T-cell (primary cell): ENCODE measurements around the gene PPM1A. TPM values are rescaled to one million over a fixed set of nuclear protein-coding genes. Genes with fewer than 3 reads are reported as not detected.

Experiments
- ATAC-seq, 4 experiments: fragments of 200-7000 bp in 3 of 4; fragments of 150-1000 bp in 1 of 4; cut with Tn5 transposase; replicated peaks in 1 of 4; 1 replicate in 3 of 4; 2 replicates in 1 of 4; pipeline ENCODE4 v1.10.0; 2021; ENCODE audit warnings: moderate library complexity in 3 of 4, mild to moderate bottlenecking in 2 of 4, moderate number of reproducible peaks in 1 of 4
- CTCF ChIA-PET, 2 donors: fragments of 300-600 bp; sonication (Branson Sonifier 250); formaldehyde crosslinking; loops; one replicate each; lab custom pipeline; 2022; ENCODE audit warnings: antibody characterized with exemption in 2 of 2; lab: Charles Lee
- POLR2A ChIA-PET, 2 donors: fragments of 300-600 bp; sonication (Branson Sonifier 250); formaldehyde crosslinking; loops; one replicate each; lab custom pipeline; 2022; ENCODE audit warnings: antibody characterized with exemption in 2 of 2; lab: Charles Lee
- DNase-seq, 35 experiments: peaks; one replicate each; pipeline versions ENCODE4 v3.0.0 to v3.0.0-alpha.2; 2013 to 2023
- H3K27ac ChIP-seq: one replicate; pipeline ENCODE4 v1.5.1; 2013; ENCODE audit warnings: low read length
- H3K27me3 ChIP-seq, 2 experiments: replicated peaks in 1 of 2; 1 replicate in 1 of 2; 2 replicates in 1 of 2; pipeline versions ENCODE4 v1.6.1 to v1.7.0; 2013; ENCODE audit warnings: low read length in 1 of 2, mixed read lengths in 1 of 2; ENCODE audit not compliant: control insufficient read depth in 2 of 2, insufficient read depth in 2 of 2; ENCODE audit errors: extremely low read depth in 1 of 2
- H3K36me3 ChIP-seq, 2 donors: 1 replicate in 1 of 2; 2 replicates in 1 of 2; pipeline versions ENCODE4 v1.6.1 to v1.7.0; 2013; ENCODE audit warnings: low read length in 1 of 2; ENCODE audit not compliant: control insufficient read depth in 2 of 2, insufficient read depth in 1 of 2; ENCODE audit errors: extremely low read depth in 1 of 2
- H3K4me1 ChIP-seq, 2 experiments: 1 replicate in 1 of 2; 2 replicates in 1 of 2; pipeline versions ENCODE4 v1.6.1 to v1.7.0; 2013; ENCODE audit warnings: low read length in 2 of 2, mixed read lengths in 1 of 2; ENCODE audit not compliant: insufficient read depth in 2 of 2, control insufficient read depth in 1 of 2; ENCODE audit errors: extremely low read depth in 1 of 2
- H3K4me3 ChIP-seq, 2 donors: 1 replicate in 1 of 2; 2 replicates in 1 of 2; pipeline versions ENCODE4 v1.5.1 to v1.7.0; 2013; ENCODE audit warnings: mild to moderate bottlenecking in 2 of 2, low read length in 1 of 2, moderate library complexity in 1 of 2; ENCODE audit not compliant: control insufficient read depth in 1 of 2; ENCODE audit errors: extremely low read depth in 1 of 2
- H3K9me3 ChIP-seq: 2 replicates; pipeline ENCODE4 v1.7.0; 2013
- H3K27ac Mint-ChIP-seq, 2 donors: one replicate each; pipeline ENCODE4 v1.8.0; 2020 to 2021; ENCODE audit warnings: mild to moderate bottlenecking in 2 of 2, mixed read lengths in 2 of 2
- H3K27me3 Mint-ChIP-seq, 2 donors: one replicate each; pipeline ENCODE4 v1.8.0; 2021 to 2022; ENCODE audit warnings: mixed read lengths in 2 of 2
- H3K36me3 Mint-ChIP-seq: one replicate; pipeline ENCODE4 v1.8.0; 2021; ENCODE audit warnings: mixed read lengths
- H3K4me1 Mint-ChIP-seq, 3 donors: one replicate each; pipeline ENCODE4 v1.8.0; 2020 to 2022; ENCODE audit warnings: mixed read lengths in 3 of 3, mild to moderate bottlenecking in 1 of 3
- H3K4me3 Mint-ChIP-seq, 3 donors: one replicate each; pipeline ENCODE4 v1.8.0; 2020 to 2022; ENCODE audit warnings: mild to moderate bottlenecking in 3 of 3, mixed read lengths in 3 of 3, moderate library complexity in 3 of 3
- H3K9me3 Mint-ChIP-seq, 3 donors: one replicate each; pipeline ENCODE4 v1.8.0; 2020 to 2022; ENCODE audit warnings: mixed read lengths in 3 of 3
- WGBS: methylation state at CpG from one replicate; pipeline ENCODE4 v1.1.5; 2013; ENCODE audit warnings: missing lambda C conversion rate; ENCODE audit not compliant: insufficient coverage; 5-methylcytosine and 5-hydroxymethylcytosine counted together
- total RNA-seq, 35 experiments: library from RNA in 6 of 35; stranded (reverse) in 6 of 35; fragments of 120-200 nt in 1 of 35; gene quantifications; one replicate each; pipeline versions ENCODE4 v1.2.1 to v1.2.4 and lab custom pipeline; 2013 to 2026

Gene PPM1A
- total RNA-seq, 5 donors from 2014 or later (not counting 1 experiment from before 2014, with no cell fraction given) = 42.8 to 71.6 (median 46.1) TPM

DNA sequence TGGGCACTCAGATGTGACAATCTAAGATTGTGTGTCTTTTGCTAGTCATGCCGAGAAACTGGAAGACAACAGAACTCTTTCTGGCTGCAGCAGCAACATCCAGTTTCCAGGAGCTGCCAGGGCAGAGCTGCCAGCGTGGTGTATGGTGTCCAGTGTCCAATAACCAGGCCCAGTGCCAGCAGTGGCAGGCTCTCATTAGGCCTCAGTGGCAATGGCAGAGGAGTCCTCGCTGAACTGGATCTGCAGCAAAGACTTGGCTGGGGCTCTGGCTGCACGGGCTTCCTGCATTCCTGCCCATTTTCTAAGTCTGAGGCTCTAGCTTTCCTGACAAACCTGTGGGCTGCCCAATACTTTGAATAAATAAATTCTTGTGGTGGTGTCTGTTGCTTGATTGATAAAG, 26.2 kb upstream of the PPM1A start:
- no peaks in the 10 kb centered on the region for H3K9me3 ChIP-seq
- H3K36me3 ChIP-seq = no peaks in the 10 kb centered on the region
- Mint-ChIP-seq H3K4me1 (peaks cover 0 to 2% (median 0%) of the 10 kb centered on the region in 3 donors), H3K27me3 (no peaks in the 10 kb centered on the region), H3K27ac (no peak overlapping the region), H3K4me3 (no peak overlapping the region), H3K36me3 (no peaks in the 10 kb centered on the region), H3K9me3 (no peaks in the 10 kb centered on the region)
- POLR2A ChIA-PET = no interaction called here
- 87% methylated on average over 4 of the region's 4 CpGs for WGBS
- no peak for DNase-seq
- CTCF ChIA-PET = interaction anchor here in 1 of 2 donors (1.3 kb wide), 1 partner anchor 38 kb away, joined by 3 read pairs; no protein-coding TSS in a partner anchor
- H3K4me3 ChIP-seq = no peak overlapping the region
- ATAC-seq = no peak
- H3K27me3 ChIP-seq = no peaks in the 10 kb centered on the region
- no peaks in the 10 kb centered on the region for H3K4me1 ChIP-seq
- H3K27ac ChIP-seq = no peak overlapping the region

DNA sequence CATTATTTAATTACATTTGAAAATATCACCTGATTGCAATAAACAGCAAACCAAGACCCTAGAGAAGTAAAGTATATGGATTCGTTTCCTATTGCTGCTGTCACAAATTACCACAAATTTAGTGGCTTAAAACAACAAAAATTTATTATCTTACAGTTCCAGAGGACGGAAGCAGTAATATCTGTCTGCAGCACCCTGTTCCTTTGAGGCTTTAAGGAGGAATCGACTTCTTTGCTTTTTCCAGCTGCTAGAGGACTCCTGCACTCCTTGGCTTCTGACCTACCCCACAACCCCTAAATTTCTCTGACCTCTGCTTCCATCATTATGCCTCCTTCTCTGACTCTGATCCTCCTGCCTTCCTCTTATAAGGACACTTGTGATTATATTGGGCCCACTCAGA, 23.8 kb upstream of the PPM1A start:
- ChIA-PET POLR2A (no interaction called here), CTCF (interaction anchor here in 1 of 2 donors (0.9 kb wide), 1 partner anchor 22 kb away, joined by 6 read pairs; no protein-coding TSS in a partner anchor)
- no peak overlapping the region for H3K27ac ChIP-seq
- Mint-ChIP-seq H3K27ac (no peak overlapping the region), H3K4me3 (no peak overlapping the region), H3K9me3 (no peaks in the 10 kb centered on the region), H3K36me3 (no peaks in the 10 kb centered on the region), H3K4me1 (peaks cover 0 to under 1% (median 0%) of the 10 kb centered on the region in 3 donors), H3K27me3 (no peaks in the 10 kb centered on the region)
- no peaks in the 10 kb centered on the region for H3K27me3 ChIP-seq
- H3K4me1 ChIP-seq = no peaks in the 10 kb centered on the region
- no peak for ATAC-seq
- no peaks in the 10 kb centered on the region for H3K9me3 ChIP-seq
- DNase-seq = no peak
- H3K36me3 ChIP-seq = no peaks in the 10 kb centered on the region
- WGBS = no CpG with 5 or more reads among the region's 3 CpGs
- H3K4me3 ChIP-seq = no peak overlapping the region

DNA sequence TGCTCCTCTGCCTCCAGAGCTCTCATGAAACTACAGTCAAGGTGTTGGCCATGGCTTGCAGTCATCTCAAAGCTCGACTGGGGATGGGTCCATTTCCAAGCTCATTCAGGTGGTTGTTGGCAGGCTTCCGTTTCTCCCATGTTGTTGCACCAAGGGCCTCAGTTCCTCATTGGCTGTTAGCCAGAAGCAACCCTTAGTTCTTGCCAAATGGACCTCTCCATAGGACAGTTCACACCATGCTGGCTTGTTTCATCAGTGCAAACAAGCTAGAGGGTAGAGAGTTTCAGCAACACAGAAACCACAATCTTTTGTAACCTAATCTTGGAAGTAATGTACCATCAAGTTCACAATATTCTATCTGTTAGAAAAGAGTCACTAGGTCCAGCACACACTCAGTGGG, 22.7 kb upstream of the PPM1A start:
- no peak for DNase-seq
- Mint-ChIP-seq H3K4me1 (no peaks in the 10 kb centered on the region), H3K4me3 (no peak overlapping the region), H3K27me3 (peaks cover 0 to 5% of the 10 kb centered on the region in 2 donors), H3K36me3 (no peaks in the 10 kb centered on the region), H3K27ac (no peak overlapping the region), H3K9me3 (peaks cover 2 to 8% (median 7%) of the 10 kb centered on the region in 3 donors)
- Histone ChIP-seq H3K36me3 (no peaks in the 10 kb centered on the region), H3K27ac (no peak overlapping the region), H3K4me1 (no peaks in the 10 kb centered on the region), H3K4me3 (no peak overlapping the region), H3K27me3 (no peaks in the 10 kb centered on the region), H3K9me3 (no peaks in the 10 kb centered on the region)
- ChIA-PET CTCF (interaction anchor here in 1 of 2 donors (0.7 kb wide), 1 partner anchor 17 kb away, joined by 3 read pairs; no protein-coding TSS in a partner anchor), POLR2A (no interaction called here)
- no peak for ATAC-seq
- 78% methylated on average over 2 of the region's 2 CpGs for WGBS

DNA sequence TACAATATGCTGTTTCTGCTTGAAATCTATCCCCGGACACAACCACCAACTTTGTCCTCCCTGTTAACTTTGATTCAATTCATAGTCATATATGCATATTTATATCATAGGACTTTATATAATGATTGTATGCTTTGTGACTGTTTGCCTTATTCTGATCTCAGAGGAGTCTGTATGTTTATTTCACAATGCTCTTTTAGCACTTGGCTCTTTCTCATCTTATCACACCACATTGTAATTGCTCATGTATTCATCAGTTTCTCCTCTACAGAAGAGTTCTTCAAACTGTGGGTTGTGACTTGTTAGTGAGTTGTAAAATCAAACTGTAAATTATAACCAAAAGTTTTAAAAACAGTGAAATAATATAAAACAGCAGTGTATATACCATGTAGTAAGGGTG, 21.7 kb upstream of the PPM1A start:
- no peak for ATAC-seq
- WGBS = no CpG with 5 or more reads among the region's 1 CpG

DNA sequence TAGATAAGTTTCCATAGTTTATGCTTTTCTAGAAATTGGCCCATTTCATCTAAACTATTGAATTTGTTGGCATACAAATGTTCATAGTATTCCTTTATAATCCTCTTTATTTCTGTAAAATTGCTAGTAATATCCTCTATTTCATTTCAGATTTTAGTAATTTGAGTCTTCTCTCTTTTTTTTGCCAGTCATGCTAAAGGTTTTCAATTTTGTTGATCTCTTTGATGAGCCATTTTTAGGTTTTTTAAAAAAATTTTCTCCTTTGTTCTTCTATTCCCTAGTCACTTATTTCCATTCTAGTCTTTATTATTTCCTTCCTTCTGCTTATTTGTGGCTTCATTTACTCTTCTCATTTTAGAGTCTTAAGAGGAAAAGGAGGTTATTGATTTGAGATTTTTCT, 19.4 kb upstream of the PPM1A start:
- no peak for DNase-seq
- no peak overlapping the region for H3K4me3 Mint-ChIP-seq
- Histone ChIP-seq H3K36me3 (no peaks in the 10 kb centered on the region), H3K27me3 (no peaks in the 10 kb centered on the region), H3K9me3 (no peaks in the 10 kb centered on the region), H3K4me3 (no peak overlapping the region), H3K4me1 (no peaks in the 10 kb centered on the region), H3K27ac (no peak overlapping the region)
- peaks cover 6% of the 10 kb centered on the region for H3K36me3 Mint-ChIP-seq
- POLR2A ChIA-PET = interaction anchor here in 1 of 2 donors (0.6 to 0.8 kb wide), 3 partner anchors 40 to 306 kb away, joined by 3 to 4 read pairs (median 3); no protein-coding TSS in a partner anchor
- ATAC-seq = no peak
- peaks cover 2 to 5% of the 10 kb centered on the region in 2 donors for H3K27me3 Mint-ChIP-seq
- peaks cover 11 to 29% (median 14%) of the 10 kb centered on the region in 3 donors for H3K9me3 Mint-ChIP-seq
- H3K27ac Mint-ChIP-seq = no peak overlapping the region
- CTCF ChIA-PET = interaction anchor here in 1 of 2 donors (0.6 kb wide), 1 partner anchor 136 kb away, joined by 3 read pairs; no protein-coding TSS in a partner anchor
- no peaks in the 10 kb centered on the region for H3K4me1 Mint-ChIP-seq

More for the DNA sequence above, 21.7 kb upstream of the PPM1A start:
- CTCF ChIA-PET = no interaction called here
- Mint-ChIP-seq H3K36me3 (no peaks in the 10 kb centered on the region), H3K27me3 (peaks cover 0 to 5% of the 10 kb centered on the region in 2 donors), H3K27ac (no peak overlapping the region), H3K9me3 (peaks cover 2 to 14% (median 10%) of the 10 kb centered on the region in 3 donors), H3K4me3 (no peak overlapping the region), H3K4me1 (no peaks in the 10 kb centered on the region)
- H3K27ac ChIP-seq = no peak overlapping the region
- POLR2A ChIA-PET = no interaction called here
- H3K9me3 ChIP-seq = no peaks in the 10 kb centered on the region
- no peaks in the 10 kb centered on the region for H3K4me1 ChIP-seq
- H3K36me3 ChIP-seq = no peaks in the 10 kb centered on the region
- no peak overlapping the region for H3K4me3 ChIP-seq
- H3K27me3 ChIP-seq = no peaks in the 10 kb centered on the region
- no peak for DNase-seq

DNA sequence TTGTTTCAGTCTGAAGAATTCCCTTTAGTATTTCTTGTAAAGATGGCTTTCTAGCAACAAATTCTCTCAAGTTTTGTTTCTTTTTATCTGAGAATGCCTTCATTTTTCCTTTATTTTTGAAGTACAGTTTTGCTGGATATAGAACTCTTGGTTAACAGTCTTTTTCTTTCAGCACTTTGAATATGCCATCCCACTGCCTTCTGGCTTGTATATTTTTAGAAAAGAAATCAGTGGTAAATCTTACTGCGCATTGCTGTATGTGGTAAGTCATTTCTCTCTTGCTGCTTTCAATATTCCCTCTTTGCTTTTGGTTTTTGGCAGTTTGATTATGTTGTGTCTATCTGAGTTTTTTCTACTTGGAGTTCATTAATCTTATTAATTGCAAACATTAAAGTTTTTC, 16.8 kb upstream of the PPM1A start:
- no peaks in the 10 kb centered on the region for H3K4me1 ChIP-seq
- no peaks in the 10 kb centered on the region for H3K36me3 ChIP-seq
- no peaks in the 10 kb centered on the region for H3K27me3 ChIP-seq
- Mint-ChIP-seq H3K36me3 (peaks cover 6% of the 10 kb centered on the region), H3K4me1 (no peaks in the 10 kb centered on the region), H3K4me3 (no peak overlapping the region), H3K9me3 (peaks cover 11 to 29% (median 14%) of the 10 kb centered on the region in 3 donors), H3K27me3 (peaks cover 5 to 8% of the 10 kb centered on the region in 2 donors), H3K27ac (no peak overlapping the region)
- DNase-seq (no peak), ATAC-seq (no peak)
- no peaks in the 10 kb centered on the region for H3K9me3 ChIP-seq
- H3K27ac ChIP-seq = no peak overlapping the region
- ChIA-PET CTCF (no interaction called here), POLR2A (interaction anchor here in 1 of 2 donors (0.7 kb wide), 1 partner anchor 16 kb away, joined by 3 read pairs; no protein-coding TSS in a partner anchor)
- no peak overlapping the region for H3K4me3 ChIP-seq
- no CpG with 5 or more reads among the region's 1 CpG for WGBS
